NCI-H226 (cell line): ENCODE measurements around the gene TAT.
"Not testable (repeated sequence)": the region's sequence is repeated elsewhere in the genome, so short reads cannot be mapped to it uniquely, and the experiment has no call there.

Source experiments
- DNase-seq: peaks from one replicate; pipeline ENCODE4 v3.0.0-alpha.2; 2015

TAT gene

DNA sequence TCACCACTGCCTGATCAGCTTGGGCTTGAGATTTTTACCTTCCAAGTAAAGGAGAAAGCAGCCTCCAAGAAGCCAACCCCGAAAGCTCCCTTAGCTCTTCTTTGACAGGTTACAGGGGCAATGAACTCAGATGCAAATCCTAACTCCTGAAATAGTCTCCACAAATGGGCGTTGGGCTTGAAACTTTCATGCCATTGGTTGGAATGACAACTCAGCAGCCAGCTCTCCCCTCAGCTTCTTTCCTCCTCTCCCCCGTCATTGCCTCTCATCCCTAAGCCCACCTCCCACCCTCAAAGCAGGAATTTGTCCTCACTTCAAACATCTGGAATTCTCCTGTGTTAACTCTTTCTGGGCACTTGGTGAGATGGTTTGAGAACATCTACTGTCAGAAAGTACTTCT is at the start of gene TAT:
Gene TAT, minus strand, starts transcription at position 122 of the 400 bp plus-strand sequence. CDS start 677 bp downstream, outside the sequence.
- no peak for DNase-seq

- no peak for DNase-seq
Measured at GRCh38 chr16:71626018-71626857, 49.3 kb upstream of the TAT start, which contains the start of gene MARVELD3. Gene MARVELD3, plus strand, starts transcription at chr16:71626184. Its CDS starts 46 bp downstream, at chr16:71626230.

- no peak for DNase-seq
Measured at GRCh38 chr16:71625113-71625850, 48.4 kb upstream of the TAT start.

DNA sequence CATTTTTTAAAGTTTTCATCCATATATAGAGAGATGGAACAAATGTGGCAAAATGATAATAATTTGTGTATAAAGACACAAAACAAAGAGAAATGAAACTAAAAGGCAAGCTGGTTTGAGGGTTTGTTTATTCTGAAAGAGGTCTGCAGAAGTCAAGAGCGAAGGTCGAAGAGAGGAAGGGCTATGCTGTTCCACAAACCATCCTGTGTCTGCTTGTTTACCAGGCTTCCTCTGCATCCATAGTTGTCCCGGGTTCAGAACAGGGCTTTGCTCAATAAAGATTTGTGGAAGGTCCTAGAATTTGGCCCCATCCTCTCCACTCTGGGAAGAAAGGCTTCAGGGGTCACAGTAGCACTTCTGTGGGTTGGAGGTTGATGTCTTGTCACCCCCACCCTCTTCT is 46.7 kb upstream of the TAT start:
- no peak for DNase-seq

GRCh38 chr16:71622088-71622487 is 45.2 kb upstream of the TAT start:
- no peak for DNase-seq

- no peak for DNase-seq
Measured at GRCh38 chr16:71618429-71618828, 41.5 kb upstream of the TAT start.

DNA sequence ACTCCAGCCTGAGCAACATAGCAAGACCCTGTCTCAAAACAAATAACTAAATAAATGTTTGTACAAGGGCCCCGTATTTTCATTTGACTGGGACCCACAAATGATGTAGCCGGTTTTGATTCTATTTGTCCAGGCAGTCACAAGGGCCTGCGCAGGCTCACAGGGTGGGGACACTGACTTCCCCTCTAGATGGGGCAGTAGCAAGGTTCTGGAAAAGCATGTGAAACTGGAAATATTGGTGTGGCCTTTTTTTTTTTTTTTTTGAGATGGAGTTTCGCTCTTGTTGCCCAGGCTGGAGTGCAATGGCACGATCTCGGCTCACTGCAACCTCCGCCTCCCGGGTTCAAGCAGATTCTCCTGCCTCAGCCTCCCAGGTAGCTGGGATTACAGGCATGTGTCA is 38.1 kb upstream of the TAT start:
- DNase-seq, result not testable (repeated sequence)

DNA sequence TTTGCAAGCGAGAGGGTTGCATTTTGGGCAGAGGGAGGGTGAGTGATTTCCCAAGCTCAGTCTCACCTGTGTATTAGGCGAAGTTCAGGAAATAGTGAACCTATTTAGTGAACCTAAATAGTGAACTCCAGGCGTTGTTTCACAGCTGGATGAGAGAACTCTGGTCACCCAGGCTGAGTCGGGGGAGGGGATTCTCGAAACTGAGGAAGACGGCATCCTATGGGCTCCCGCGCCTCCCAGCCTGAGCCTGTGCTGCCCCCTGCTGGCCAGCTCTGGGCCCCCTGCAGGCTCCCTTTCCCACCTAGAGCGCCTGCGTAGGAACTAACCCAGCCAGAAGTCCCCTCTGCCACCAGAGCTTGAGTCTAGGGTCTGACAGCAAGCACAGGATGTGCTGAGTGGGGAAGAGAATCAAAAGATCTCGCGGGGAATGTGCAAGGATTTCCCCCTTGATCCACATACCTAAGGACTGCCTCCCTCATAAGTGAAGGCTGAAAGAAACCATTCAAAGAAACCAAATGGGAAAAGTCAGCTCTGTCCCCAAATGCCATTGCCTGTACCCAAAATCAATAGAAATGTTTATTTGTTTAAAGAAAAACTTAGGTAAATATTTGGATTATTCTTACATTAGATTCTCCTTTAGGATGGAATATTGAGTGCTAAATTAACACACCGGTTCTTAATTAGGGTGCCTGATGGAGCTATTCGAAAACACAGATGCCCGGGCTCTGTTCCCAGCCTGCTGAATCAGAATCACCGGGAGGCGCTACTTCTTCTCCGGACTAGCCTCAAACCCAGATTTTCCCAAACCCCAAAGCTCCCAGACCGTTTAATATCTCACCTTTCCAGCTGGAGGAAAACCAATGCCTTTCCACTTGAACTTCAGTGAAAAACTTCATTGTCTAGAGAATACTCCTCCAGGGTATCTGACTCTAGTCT is 34.3 kb upstream of the TAT start:
- DNase-seq, result peak; percentile 18

DNA sequence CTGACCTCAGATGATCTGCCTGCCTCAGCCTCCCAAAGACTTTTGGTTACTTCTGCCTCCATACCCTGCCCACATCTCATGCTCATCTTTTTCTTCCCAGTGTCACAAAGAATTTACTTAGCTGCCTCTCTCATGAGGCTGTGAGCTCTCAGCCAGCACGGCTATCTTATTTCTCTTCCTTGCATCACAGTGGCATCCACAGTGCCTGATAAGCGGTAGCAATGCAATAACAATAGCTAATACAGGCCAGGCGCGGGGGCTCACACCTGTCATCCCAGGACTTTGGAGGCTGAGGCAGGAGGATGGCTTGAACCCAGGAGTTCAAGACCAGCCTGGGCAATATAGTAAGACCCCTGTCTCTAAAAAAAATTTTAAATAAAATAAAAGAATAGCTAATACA is 33.6 kb upstream of the TAT start:
- no peak for DNase-seq

DNA sequence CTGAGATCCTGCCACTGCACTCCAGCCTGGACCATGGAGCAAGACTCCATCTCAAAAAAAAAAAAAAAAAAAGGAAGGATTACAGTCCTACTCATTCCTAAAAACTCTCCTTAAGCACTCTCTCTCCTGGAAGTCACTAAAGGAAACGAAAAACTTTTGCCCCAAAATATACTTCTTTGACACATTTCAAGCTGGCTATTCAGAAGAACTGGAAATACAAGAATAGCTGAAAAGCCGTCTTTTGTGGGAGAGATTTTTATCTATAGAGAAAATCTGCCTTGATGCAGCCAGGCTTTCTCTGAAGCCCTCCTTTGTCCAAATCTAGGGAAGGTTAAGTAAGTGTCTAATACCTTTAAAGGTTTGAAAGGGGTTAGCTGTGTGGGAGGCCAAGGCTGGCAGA is 32.2 kb upstream of the TAT start:
- no peak for DNase-seq

DNA sequence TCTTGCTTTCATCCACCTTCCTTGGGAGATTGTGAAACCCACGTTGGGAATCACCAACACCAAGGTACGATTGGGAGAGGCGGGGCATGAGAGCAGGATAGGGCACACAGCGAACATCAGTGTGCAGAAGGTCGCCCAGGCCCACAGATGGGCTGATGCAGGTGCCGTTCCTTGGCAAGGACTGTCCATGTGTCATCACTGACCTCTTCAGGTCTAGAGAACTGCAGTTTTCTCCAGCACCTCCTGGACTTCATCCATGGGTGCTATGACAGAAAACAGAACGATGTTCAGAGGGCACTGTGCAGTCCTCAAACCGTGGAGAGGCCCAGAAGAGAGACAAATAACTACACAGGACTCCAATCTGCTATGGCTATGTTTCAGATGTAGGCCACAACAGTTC is 23.9 kb upstream of the TAT start:
- DNase-seq, result no peak

- DNase-seq, result not testable (repeated sequence)
Measured at GRCh38 chr16:71598426-71598825, 21.5 kb upstream of the TAT start.

- not testable (repeated sequence) for DNase-seq
Measured at GRCh38 chr16:71595340-71595826, 18.5 kb upstream of the TAT start.

- DNase-seq, result no peak
Measured at GRCh38 chr16:71594000-71594646, 17.2 kb upstream of the TAT start.

DNA sequence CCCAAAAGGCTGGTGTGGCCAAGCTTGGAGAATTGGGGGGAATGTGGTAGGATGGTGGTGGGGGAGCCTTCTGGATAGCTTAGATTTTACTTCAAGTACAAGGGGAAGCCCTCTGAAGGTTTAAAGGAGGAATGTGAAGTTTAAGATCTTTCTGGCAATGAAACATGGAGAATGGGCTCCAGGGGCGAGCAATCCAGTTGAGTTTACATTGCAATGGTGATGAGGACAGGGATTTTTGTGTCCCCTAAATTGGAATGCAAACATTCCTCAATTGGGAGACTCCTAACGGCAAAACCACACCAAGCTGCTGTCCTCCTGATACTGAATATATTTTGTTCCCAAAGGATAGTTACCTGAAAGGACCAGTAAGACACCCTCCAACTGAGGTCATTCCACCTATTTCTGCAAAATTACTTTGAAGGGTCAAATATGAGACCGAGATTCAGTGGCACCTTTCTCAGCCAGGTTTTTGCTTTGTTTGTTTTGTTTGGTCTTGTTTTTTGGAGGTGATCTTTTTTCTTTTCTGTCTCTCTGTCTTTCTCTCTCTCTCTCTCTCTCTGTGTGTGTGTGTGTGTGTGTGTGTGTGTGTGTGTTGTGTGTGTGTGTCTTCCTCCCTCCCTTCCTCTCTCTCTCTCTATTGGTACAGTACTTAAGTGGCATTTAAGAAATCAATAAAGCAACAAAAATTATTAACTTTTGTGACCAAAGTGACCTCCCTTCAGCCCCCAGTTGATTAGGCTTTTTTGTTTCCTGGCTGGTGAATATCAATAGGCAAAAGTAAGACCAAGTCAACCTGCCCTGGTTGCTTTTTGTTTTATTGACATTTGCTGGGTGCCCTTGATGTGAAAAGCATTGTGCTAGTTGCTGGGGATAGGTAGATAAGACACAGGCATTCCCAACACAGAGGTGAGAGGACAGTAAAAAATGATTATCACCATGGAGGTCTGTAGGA is 16.4 kb upstream of the TAT start:
- no peak for DNase-seq

GRCh38 chr16:71591917-71592316 is 15.0 kb upstream of the TAT start:
- no peak for DNase-seq

DNA sequence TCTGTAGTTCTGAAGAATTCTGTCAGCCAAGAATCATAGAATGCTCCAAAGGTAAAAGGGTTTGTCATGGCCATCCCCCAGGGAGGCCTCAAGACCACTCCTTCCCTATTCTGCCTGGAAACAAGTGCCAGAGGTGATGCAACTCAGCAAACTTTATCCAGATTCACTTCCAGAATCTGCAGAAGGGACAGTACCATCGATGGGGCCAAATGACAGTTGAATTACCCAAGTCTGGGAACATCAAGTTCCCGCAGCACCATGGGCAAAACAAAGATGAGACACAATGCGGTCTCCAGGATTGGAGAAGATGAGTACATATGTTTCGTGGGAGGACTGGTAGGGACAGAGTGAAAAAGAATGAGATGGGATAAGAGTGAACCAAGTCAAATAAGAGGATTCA is 13.7 kb upstream of the TAT start:
- no peak for DNase-seq

DNA sequence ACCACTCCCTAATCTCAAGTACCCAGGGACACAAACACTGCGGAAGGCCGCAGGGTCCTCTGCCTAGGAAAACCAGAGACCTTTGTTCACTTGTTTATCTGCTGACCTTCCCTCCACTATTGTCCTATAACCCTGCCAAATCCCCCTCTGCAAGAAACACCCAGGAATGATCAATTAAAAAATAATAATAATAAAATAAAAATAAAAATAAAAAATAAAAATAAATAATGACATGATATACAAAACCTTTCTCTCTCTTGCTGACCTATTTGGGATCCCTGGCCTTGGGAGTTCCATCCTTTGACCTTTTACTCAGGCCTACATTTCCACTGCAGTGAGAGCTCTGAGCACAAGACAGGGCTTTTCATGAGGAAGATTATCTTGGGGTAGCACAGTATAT is 13.2 kb upstream of the TAT start:
- not testable (repeated sequence) for DNase-seq

- DNase-seq, result not testable (repeated sequence)
Measured at GRCh38 chr16:71589334-71589733, 12.4 kb upstream of the TAT start.

DNA sequence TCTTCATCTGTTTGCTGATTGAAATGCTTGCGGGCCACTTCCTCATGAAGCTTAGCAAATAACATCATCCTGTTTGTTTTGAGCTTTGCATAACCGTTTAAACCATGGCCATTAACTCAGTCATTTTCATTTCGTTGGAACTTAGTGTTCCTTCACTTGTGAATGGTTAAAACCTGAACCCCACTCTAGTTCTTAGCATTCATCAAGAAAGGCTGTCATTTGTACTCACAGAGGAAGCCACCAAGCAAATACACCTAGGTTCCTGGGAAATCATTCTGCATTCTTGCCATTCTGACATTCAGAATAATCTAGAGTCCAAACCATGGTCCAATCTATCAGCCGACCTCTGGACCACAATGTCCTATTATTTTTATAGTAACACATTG is 8.4 kb upstream of the TAT start:
- no peak for DNase-seq
